Liver (tissue), 3 donors: ENCODE measurements around the gene OR4M1.
"Not testable (repeated sequence)": the region's sequence is repeated elsewhere in the genome, so short reads cannot be mapped to it uniquely, and the experiment has no call there.

Experiments
- CTCF ChIP-seq: fragments of 150-350 bp; IDR thresholded peaks from 2 replicates; pipeline ENCODE4 v1.5.1; 2017; ENCODE audit warnings: improper control_type of control experiment, low read depth, low read length; ENCODE audit not compliant: missing input control
- EGR1 ChIP-seq, 2 donors: IDR thresholded peaks; 2 replicates each; pipeline ENCODE4 v1.6.1; 2016 to 2018; ENCODE audit warnings: antibody characterized with exemption in 2 of 2, low read depth in 2 of 2
- GABPA ChIP-seq, 2 donors: IDR thresholded peaks in 1 of 2; conservative IDR thresholded peaks in 1 of 2; 2 replicates each; pipeline ENCODE4 v1.6.1; 2016; ENCODE audit warnings: antibody characterized with exemption in 2 of 2, mild to moderate bottlenecking in 1 of 2, moderate library complexity in 1 of 2
- JUND ChIP-seq, 2 donors: IDR thresholded peaks; 2 replicates each; pipeline ENCODE4 v1.6.1; 2016; ENCODE audit warnings: antibody characterized with exemption in 2 of 2
- REST ChIP-seq: IDR thresholded peaks from 2 replicates; pipeline ENCODE4 v1.6.1; 2016; ENCODE audit warnings: antibody characterized with exemption, mild to moderate bottlenecking
- RXRA ChIP-seq, 2 donors: IDR thresholded peaks; 2 replicates each; pipeline ENCODE4 v1.6.1; 2017 to 2018; ENCODE audit warnings: antibody characterized with exemption in 2 of 2, mild to moderate bottlenecking in 1 of 2
- SP1 ChIP-seq: IDR thresholded peaks from 2 replicates; pipeline ENCODE4 v1.6.1; 2018; ENCODE audit warnings: antibody characterized with exemption, mild to moderate bottlenecking
- YY1 ChIP-seq: IDR thresholded peaks from 2 replicates; pipeline ENCODE4 v1.6.1; 2016; ENCODE audit warnings: antibody characterized with exemption, mild to moderate bottlenecking
- ZBTB33 ChIP-seq: IDR thresholded peaks from 2 replicates; pipeline ENCODE4 v1.6.1; 2016; ENCODE audit warnings: antibody characterized with exemption
- donor health status: healthy.
- donor health status: healthy.

GRCh38 chr14:19787318-19787717 lies 14.0 kb downstream of the OR4M1 start:
- TF ChIP-seq CTCF; EGR1 (IDR thresholded peaks at IDR 0.05; ENCODE audit: low read depth in 2 of 2); SP1; REST; JUND (IDR thresholded peaks at IDR 0.05); YY1; RXRA (IDR thresholded peaks at IDR 0.05); ZBTB33; GABPA (IDR thresholded peaks at IDR 0.05 in 1 of 2, conservative IDR thresholded peaks at IDR 0.05 in 1 of 2): not testable (repeated sequence)
